GM20000 (cell line): Measurements from ENCODE around the gene TPRG1.

Experiments
- DNase-seq: peaks from one replicate; pipeline ENCODE4 v3.0.0; 2012; ENCODE audit warnings: low spot score
- CTCF ChIP-seq: IDR thresholded peaks from 2 replicates; pipeline ENCODE4 v1.5.1; 2012; ENCODE audit warnings: mild to moderate bottlenecking, control low read depth; ENCODE audit errors: extremely low read depth, missing control alignments

TPRG1 gene

DNA sequence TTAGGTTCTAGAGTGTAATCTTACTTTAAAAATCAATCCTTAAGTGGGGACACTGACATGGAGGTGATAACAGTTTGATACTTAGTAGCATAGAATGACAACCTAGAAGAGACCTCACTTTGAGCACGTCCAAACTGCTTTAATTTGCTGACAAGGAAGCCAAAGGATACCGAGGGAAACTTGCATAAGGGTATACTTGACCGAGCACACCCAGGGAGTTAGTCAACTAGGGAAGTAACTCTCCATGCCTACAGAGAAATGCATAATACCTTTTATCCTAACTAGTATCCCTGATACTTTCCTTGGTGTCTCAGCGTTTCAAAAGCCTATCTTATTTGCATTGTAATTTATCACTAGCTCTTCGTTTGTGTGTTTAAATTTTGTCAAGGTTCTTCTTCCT is 5.5 kb upstream of the TPRG1 start:
- no peak for DNase-seq
- no peak for TF ChIP-seq CTCF

DNA sequence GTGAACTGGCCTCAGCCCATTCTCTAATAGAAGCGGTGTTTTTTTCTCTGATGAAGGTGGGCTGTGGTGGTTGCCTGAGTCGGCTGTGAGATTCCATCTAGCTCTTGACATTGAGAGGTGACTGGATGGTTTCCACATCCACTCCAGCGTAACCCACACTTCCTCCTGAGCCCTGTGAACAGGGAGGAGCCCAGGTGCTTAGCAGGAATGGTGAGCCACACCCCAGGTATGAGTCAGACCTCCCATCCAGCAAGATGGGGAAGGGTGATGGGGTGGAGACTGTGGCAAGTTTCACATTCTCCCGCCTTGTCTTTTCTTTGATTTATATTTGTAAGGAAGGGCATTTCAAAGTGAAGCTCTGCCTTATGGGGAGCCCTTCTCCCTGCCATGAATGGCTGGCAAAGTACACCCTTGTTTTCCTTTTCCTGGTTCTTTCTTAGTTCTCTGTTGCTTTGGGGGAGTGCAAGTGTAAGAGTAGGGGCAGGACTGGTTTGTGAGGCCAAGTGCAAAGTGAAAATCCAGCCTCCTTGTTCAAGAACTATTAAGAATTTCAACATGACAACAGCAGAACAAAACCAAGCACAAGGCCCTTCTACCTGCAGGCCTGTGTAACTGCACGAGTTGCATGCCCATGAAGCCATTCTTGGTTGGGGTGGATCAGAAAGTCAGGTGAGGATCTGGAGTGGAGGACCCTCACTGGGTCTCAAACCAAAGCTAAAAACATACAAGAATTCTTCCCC is 4.6 kb upstream of the TPRG1 start:
- no peak for TF ChIP-seq CTCF
- DNase-seq, result no peak

DNA sequence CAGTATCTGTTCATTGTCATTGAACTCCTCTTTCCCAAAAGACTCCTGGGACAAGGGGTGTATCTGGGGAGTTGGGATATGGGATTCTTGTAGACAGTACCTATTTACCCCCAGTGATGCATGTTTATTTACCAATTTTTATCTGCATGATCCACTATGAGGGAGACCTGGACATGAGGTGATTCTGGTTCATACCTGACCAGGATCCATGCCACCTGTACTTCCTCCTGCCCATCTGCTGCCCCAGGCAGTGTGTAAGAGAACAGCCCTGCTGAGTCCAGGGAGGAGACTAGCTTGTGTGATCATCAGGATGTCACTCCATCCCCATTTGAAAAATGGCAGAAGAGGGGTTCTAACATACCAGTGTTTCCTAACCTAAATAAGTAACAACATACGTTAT is 3.1 kb upstream of the TPRG1 start:
- DNase-seq, result no peak
- TF ChIP-seq CTCF, result no peak

DNA sequence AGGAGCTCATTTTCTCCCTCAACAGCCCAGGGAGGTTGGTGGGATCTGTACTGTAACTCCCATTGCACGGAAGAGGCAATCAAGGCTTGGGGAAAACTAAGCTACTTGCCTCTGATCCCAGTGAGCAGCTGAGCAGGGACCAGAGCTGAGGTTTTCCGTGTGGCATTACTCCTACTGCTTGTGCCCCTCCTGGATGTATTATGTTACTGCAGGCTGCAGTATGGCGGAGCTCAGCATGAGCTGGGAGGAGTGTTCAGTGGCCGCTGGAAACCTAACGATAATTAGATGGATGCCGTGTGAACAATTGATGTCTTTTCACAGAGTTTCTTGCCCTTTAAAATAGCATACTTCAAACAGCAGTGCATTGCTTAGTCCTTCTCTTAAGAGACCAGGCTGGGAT is 2.0 kb upstream of the TPRG1 start:
- TF ChIP-seq CTCF, result no peak
- no peak for DNase-seq

DNA sequence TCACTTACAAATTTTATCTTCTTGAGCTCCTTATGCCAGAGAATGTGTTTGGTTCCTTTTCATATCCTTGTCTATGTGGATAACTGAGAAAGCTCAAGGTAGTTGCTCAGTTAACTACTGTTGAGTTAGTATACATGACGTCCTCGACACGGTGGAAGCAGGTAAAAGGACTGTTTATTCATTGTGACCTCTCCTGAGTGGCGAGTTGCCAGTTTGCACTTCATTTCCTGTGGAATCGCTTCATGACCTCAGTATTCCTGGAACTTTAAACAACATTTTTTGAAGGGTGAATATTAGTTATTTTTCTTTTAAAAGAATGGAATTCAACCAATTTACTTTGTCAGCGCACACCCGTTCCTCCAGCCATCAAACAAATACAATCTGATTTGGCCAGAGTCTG is 1.2 kb upstream of the TPRG1 start:
- TF ChIP-seq CTCF, result no peak
- no peak for DNase-seq

- DNase-seq, result no peak
- no peak for TF ChIP-seq CTCF
Observed at GRCh38 chr3:189172668-189173419, 1.1 kb downstream of the TPRG1 start.

DNA sequence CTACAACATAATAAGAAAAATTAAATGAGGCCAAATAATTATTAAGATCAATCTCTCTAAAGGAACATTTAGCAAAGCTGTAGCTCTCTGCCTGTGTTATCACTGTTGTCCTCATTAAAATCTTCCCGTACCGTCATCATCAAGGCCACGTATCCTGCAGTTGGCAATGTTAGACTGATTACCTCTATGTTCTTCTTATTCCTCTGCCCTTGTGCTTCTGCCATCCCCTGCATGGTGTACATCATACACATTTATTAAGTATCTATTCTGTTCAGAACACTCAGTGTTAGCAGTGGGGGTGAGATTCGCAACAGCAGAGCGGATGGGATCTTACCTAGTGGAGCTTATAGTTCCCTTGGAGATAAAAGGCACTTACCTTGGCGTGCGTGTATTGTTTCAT is 12.8 kb downstream of the TPRG1 start:
- TF ChIP-seq CTCF, result no peak
- DNase-seq, result no peak
